Occipital lobe (tissue), 2 donors: ENCODE measurements around the gene CTIF. TPM values are rescaled to one million over a fixed set of nuclear protein-coding genes. Genes with fewer than 3 reads are reported as not detected.

Experiments used
- DNase-seq: peaks from one replicate; lab custom pipeline; 2025; lab: John Stamatoyannopoulos, UW
- total RNA-seq: library from RNA; depleted of rRNA; stranded (reverse); fragments of >200 nt; gene quantifications from one replicate; pipeline ENCODE4 v1.2.3, GENCODE V29; 2014

Gene CTIF
- total RNA-seq, 1 donor from 2014 or later: 55.1 TPM

DNA sequence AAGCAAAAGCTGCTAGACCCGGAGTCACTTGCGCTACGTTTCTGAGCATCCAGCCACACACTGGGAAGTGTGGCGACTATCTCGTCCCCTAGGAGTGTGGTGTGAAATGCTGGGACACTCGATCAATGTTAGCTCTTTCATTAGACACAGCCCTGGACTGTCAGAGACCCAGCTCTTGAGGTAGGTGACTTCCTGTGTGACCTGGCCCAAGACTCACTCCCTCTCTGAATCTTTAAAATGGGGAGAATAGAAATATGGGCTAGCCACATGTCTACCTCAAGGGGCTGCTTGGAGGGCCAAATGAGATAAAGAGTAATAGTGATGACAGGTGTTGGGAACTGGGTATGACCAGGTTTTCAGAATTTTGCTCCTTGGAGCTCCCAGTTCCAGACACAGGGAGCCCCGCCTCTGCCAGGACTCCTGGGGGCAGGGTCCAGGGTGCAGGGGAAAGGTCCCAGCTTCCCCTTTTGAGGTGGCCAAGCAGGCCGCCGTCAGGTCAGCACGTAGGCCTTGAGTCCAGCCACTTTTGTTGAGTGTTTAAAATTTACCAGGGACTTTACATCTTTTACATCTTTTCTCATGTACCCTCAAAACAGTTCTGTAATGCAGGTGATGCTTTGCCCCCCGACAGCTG is 36.0 kb downstream of the CTIF start:
- no peak for DNase-seq

DNA sequence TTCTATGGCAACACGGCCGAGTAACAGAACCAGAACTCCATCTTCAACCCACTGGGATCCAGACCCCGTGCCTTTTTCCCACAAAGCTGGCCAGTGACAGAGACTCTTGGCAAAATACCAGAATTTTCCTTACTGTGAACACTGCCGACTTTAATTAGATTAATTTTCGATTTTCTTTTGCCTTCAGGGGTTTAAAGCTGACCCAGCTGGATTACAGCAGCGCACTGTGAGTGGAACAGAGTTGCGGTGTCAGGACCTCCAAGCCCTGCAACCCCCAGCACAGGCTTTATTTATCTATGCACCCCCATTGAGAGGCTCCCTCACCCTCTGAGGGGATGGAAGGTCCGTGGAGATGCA is 36.4 kb downstream of the CTIF start:
- DNase-seq: no peak

DNA sequence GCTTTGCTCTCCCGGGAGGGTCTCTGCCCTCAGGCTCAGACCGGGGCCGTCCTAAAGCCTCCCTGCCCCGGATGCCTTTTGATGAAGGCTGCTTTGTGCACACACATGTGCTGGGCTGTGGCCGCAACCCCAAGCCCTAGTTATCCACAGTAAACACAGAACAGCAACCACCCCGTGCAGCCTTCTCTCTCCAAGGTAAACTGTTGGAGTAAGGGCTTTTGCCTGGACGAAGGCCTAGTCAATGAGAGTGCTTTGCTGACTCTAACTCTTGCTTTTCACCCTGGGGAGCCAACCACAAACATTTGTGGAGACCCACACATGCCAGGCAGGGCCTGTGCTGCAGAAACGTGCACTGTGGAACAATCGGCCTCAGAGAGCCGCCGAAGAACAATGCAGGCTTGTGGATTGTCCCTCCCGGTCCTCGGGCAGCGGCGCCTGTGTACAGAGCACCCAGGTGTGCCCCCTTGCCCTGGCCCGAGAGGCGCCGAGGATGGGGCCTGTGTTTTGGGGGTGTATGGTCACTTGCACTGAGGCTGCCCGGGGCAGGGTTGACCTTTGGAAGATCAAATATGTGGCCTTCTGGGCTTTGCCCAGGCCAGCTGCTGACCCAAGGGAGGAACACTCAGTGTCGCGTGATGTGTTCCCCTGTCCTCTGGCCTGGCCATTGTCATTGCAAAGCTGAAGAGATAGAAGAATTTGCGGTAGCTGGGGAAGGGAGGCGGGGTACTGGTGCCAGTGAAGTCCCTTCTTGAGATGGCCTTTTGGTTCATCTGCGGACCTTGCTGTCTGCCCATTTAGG is 37.0 kb downstream of the CTIF start:
- DNase-seq: peak; percentile 67

DNA sequence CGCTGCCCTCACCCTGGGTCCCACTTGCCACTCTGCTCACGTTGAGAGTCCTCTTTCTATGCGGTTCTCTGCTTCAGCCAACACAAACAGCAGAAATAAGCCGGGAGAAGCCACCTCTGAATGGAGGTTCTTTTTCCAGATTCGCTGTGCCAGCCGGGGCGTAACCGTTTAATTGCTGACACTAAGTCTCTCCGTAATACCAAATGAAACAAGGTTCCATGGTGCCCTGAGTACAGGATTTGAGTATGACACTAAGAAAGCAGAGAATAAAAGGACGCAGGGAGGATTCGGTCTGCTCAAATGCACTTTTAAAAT is 37.6 kb downstream of the CTIF start:
- no peak for DNase-seq

DNA sequence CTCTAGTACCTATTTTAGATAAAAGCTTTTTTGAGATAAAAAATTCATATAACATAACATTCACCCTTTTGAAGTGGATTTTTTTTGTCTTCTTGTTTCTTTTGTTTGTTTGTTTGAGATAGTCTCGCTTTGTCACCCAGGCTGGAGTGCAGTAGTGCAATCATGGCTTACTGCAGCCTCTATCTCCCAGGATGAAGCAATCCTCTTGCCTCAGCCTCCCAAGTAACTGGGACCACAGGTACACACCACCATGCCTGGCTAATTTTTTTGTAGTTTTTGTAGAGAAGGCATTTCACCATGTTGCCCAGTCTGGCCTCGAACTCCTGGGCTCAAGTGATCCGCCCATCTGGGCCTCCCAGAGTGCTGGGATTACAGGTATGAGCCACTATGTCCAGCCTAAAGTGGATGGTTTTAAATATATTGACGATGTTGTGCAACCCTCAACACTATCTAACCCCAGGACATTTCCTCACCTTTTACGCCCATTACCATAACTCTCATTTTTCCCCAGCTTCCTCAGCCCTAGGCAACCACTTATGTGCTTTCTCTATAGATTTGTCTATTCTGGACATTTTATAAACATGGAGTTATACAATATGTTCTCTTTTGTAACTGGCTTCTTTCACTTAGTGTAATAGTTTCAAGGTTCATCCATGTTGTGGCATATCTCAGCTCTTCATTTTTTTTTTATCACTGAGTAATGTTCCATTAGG is 38.8 kb downstream of the CTIF start:
- DNase-seq: no peak

DNA sequence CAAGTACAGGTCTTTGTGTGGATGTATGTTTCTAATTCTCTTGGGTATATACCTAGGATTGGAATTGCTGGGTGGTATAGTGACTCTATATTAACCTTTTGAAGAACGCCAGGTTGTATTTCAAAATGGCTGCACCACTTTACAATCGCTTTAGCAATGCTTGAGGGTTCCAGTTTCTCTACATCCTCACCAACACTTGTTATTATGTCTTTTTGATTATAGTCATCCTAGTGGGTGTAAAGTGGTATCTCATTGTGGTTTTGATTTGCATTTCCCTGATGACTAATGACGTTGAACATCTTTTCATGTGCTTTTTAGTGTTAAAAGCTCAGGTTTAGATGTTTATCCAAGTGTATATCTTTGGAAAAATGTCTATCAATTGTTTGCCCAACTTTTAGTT is 39.5 kb downstream of the CTIF start:
- no peak for DNase-seq

DNA sequence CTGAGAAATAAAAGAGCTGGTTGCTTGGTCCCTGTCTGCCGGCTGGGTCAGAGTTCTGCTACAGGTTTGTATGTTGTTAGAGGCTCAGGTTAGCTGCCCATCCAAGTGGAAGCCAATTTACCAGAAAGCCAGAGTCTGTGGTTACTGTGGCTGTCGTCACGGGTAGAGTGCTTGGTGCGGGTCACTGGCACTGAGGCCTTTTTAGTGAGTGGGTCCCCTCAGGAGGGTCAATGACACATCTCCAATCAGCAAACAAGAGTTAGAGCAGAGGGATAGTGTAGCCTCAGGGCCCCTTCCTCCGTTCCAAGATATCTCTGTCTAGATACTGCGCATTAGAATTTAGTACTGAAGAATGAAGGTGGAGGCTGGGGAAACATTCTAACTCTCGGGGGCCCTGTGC is 41.2 kb downstream of the CTIF start:
- no peak for DNase-seq

DNA sequence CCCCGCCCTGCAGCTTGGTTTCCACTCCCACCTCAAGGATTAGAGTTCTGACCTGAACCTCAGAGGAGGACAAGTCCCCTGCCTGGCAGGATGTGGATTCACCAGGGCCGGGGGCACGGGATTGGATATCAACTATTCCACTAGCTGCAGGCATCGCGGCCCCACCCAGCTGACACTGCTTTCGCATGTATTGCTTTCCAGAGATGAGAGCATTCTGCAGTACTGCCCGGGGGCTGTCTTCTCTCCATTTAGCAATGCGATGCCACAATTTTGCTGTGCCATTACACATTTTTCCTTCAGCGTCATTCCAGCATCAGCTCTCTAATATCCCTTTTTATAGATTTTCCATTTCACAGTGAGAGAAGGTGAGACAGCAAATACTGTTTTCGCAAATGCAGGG is 42.0 kb downstream of the CTIF start:
- DNase-seq: no peak

DNA sequence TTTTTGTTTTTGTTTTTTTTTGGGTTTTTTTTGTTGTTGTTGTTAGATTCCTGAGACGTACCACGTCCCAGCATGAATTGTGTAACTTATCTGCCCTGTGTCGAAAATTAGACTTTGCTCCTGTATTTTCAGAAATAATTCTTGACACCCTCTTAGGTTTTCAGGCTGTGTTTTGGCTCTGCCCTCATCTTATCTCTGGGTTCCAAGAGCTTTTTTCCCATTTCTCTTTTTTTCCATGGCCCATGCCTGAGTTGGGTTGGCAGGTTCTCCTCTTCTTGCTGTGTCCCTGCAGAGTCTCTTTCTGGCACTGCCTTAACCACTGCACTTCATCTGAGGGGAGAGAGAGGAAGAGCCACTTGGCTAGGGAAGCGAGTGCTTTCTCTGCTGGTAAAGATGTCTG is 42.4 kb downstream of the CTIF start:
- no peak for DNase-seq

DNA sequence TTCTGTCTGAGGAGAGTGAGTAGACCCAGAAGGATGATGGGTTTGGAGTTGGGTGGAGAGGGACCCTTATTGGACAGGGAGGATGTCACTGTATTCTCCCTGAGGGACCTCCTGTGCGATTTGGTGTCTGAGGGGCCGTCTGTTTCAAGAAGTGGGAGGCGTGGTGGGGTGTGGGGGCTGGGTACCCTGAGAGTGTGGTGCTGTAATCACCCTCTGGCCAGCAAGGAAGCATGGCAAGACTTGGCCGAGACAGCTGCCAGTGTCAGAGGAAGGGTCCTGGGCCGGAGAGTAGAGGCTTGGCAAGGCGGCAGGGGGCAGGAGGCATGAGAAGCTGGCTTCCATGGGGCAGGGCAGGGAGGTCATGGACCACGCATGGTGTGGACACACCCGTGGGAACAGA is 43.1 kb downstream of the CTIF start:
- no peak for DNase-seq

DNA sequence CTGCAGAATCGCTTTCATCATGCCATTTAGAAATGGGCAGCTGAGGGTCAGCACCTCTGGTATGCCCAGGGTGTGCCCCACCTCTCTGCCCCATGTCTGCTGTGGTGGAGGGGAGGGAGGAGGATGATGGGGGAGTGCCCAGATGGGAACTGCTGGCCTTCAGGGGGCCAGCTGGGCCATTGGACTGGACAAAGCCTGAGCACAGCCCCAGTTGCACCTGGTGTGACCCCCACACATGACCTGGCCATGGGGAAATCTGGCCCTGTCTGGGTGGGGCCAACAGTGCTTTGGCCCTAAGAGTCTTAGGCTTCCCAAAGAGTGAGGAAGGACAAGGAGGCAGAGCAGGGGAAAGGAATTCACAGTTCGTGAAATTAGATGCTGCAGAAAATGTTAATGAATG is 44.1 kb downstream of the CTIF start:
- DNase-seq: no peak

DNA sequence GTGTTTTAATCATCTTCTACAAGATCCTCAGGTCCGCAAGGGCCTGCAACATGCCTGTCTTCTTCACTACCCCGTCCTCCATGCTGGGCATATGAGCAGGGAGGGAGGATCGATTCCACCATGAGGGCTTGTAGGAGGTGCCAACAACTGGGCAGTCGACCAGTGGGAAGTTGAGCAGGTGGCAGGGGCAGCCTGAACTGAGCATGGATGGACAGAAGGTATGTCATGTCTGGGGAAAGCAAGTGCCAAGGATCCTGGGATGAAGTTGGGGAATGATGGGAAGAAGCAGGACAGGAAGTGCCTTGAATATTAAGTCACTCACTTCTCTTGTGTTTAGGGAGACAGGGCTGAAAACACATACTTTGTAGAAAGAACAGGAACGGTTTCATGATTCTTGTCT is 44.7 kb downstream of the CTIF start:
- DNase-seq: no peak

DNA sequence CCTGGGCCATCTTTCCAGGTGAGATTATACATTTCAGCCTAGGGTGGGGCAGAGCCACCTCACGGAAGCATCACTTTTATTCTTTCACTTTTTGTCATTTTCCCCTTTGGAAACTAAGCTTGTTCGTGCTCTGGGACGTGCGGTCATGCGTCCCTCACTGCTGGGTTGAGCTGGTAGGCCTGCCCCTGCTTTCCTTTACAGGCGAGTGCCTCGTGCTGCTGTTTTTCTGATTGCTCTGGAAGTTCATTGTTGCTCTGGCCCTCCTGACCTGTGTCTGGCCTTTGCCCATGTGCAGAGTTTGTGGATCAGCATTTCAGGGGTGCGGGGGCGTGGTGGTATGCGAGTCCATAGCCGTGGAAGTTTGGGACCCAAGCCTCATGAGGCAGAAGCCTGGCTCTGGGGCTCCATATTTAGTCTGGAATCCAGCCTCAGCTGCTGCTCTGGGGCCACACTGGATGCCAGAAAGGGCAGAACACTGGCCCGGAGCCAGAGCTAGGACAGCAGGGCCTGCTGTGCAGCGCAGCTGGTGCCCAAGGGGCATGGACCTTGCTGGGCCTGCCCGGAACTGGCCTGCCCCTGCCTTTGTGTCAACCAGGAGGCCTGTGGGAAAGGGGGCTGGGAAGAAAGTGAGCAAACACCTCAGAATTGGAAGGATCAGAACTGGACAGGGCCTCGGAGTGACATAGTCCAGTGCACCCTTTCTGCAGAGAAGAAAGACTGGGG is 51.1 kb downstream of the CTIF start:
- peak; percentile 62 for DNase-seq

DNA sequence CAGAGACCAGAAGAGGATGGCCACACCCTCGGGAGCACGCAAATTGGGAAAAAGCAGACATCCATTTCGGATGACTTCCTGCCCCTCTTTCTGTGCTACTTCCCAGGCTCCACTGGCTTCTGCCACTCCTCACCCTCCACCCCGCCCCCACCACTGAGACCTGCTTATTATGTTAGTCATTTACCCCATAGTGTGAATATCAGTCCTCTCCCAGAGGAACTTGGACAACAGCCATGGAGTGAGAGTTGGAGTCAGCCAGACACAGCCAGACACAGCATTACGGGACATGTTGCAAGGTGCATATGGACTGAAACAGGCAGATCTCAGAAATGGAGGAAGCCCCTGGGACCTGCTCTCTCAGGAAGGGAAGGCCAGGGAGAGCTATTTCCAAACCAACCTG is 51.8 kb downstream of the CTIF start:
- DNase-seq: no peak

DNA sequence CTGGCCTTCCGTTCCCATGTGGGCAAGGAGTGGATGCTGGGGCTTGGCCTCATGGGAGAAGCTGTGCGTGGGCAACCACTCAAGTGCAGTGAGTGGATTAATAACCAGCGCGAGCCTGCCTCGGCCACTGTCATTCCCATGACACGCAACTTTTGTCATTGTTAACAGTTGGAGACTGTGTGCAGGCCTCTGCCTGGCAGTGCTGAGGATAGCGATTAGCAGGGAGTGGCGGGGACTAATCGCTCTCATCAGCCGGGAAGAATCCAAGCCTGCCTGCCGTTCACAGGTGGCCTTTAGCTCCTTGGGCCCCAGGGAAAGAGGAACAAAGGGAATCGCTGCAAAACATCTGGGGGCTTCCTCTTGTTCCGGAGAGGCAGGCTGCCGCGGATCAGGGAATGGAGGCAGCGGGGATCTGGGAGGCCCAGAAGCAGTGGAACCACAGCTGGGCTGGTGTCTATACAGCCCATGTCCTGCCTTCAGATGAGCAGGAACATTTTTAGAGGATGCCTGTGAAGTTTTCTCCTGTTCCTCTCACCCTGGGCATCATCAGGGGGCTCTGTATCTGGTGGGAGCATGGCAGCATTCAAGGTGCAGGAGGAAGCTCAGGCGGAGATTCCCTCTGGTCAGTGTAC is 53.8 kb downstream of the CTIF start:
- no peak for DNase-seq

DNA sequence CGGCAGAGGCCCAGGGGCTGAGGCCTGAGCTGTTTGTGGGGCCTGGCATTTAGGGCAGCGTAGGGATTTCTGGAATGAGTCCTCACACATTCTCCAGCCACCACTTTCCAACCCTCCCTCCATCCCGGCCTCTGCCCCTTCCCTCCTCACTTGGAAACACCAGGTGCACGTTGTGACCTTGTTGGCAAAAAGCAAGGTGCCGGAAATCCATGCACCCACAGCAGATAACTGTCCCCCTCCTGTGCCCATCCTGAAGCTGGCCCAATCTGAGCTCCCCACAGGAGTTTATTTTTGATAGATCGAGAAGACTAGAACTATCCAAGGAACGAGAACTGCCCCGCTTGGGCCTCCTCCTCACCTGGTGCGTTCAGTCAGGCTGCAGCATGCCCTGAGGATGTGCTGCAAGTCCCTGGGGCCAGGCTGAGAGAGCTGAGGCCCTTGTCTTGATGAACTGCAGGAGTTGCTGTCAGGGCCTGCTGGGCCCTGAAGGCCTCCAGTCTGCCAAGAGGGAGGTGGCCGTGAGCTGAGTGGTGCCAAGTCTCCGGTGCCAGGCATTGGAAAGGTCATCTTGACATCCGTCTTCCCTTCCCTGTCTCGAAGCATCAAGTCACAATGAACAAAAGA is 55.8 kb downstream of the CTIF start:
- no peak for DNase-seq

DNA sequence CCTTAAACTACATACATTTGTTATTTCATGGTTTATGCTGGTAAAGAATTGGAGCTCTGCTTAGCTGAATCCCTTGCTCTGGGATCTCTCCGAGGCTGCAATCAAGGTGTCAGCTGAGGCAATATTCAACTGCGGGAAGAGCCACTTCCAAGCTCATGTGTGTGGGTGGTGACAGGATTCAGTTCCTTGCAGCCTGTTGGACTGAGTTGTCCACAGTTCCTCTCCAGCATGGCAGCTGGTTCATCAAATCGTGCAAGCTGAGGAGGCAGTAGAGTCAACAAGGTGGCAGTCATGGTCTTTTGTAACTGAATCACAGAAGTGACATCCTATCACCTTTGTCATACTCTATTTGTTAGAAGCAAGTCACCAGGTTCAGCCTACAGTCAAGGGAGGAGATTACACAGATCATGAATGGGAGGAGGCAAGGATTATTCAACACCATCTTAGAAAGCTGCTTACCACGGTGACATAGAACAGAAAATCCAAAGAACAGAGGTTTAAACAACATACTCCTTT is 56.9 kb downstream of the CTIF start:
- no peak for DNase-seq

DNA sequence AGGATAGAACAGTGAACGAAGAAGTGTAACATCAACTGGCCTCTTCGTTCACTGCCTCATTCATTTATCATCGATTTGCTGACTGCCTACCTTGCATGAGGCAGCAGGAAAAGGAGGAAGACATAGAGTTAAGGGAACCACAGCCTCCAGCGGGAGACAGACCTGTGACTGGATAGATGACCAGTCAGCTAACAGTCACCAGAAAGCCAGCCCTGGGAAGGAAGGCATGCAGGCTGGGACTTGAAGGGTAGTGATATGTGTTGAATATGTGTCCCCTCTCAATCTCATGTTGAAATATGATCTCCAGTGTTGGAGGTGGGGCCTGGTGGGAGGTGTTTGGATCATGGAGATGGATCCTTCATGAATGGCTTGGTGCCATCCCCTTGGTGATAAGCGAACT is 58.3 kb downstream of the CTIF start:
- DNase-seq: no peak

DNA sequence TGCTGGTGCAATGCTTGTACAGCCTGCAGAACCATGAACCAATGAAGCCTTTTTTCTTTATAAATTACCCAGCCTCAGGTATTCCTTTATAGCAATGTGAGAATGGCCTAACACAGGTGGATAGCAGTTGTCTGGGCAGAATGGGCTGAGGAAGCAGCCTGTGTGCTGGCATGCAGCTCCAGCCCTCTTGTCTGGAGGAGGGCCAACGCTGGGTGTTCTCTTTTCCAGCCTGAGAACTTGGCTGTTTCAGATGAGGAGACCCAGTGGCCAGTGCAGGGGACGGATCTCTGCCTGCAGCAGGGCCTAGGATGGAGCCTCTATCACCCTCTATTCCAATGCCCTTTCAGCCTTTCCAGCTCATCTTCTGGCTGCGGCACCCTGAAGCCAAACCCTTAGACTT is 58.8 kb downstream of the CTIF start:
- DNase-seq: no peak

DNA sequence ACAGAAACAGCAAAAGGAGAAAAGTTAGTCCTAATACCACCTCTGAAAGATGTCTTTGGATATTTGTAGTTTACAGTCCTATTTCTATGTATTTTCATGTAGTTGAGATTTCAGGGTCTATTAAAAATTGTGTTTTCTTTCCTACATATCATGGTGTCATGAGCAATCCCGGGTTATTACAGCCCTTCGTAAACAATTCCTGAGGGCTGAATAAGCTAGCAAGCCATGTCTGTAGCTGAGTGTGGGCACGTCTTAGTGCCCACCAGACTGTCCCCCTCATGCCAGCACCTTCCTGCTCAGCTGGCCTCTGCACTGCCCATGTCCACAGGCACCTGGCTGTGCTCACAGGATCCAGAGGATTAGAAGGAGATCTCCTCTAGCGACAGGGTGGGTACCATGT is 60.6 kb downstream of the CTIF start:
- no peak for DNase-seq

DNA sequence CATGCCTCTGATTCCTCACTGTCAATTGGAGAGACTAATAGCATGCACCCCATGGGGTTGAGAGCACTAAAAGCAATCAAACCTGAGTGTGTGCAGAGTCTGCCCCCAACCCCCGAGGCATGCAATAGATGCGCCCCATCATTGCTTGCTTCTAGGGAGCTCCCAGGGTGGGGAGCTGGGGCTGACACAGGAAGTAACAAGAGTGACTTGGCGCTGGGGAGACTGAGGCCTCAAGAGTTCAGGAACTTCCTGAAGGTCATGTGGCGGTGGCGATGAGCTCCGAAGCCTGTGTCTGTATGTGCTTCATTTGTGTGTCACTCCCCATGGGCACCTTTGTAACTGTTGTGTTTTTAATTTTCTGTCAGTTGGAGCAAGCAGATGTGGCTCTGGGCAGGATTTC is 61.2 kb downstream of the CTIF start:
- no peak for DNase-seq
